Measurements from ENCODE around the gene CASQ2.

- no peak for TF ChIP-seq CTCF (IDR thresholded peaks at IDR 0.05)
- no peak for TF ChIP-seq POLR2A (IDR thresholded peaks at IDR 0.05)
Observed at GRCh38 chr1:115781851-115782250, 13.3 kb upstream of the CASQ2 start.

Data from uterus (tissue), 2 donors.